Measurements from ENCODE around the gene KRT23.
A peak's percentile ranks its signal among the peaks of the same experiment; 100 is the strongest.
"Not testable (repeated sequence)": the region's sequence is repeated elsewhere in the genome, so short reads cannot be mapped to it uniquely, and the experiment has no call there.

KRT23 gene

GRCh38 chr17:40932608-40933007 is 4.8 kb downstream of the KRT23 start:
- DNase-seq (ENCODE audit: low read depth), result no peak
- TF ChIP-seq CTCF (IDR thresholded peaks at IDR 0.05; ENCODE audit: control insufficient read depth, insufficient read depth, low read depth, low read length, missing control alignments), result no peak

GRCh38 chr17:40931311-40931710 is 6.1 kb downstream of the KRT23 start:
- DNase-seq (ENCODE audit: low read depth), result no peak
- no peak for TF ChIP-seq CTCF (IDR thresholded peaks at IDR 0.05; ENCODE audit: control insufficient read depth, insufficient read depth, low read depth, low read length, missing control alignments)
- H3K4me3 ChIP-seq (ENCODE audit: control insufficient read depth, low read depth, low read length), result no peak overlapping the region

More at GRCh38 chr17:40932608-40933007, 4.8 kb downstream of the KRT23 start:
- H3K4me3 ChIP-seq (ENCODE audit: control insufficient read depth, low read depth, low read length), result no peak overlapping the region

GRCh38 chr17:40926341-40926740 is 11.1 kb downstream of the KRT23 start:
- no peak for TF ChIP-seq CTCF (IDR thresholded peaks at IDR 0.05; ENCODE audit: control insufficient read depth, insufficient read depth, low read depth, low read length, missing control alignments)
- H3K4me3 ChIP-seq (ENCODE audit: control insufficient read depth, low read depth, low read length), result no peak overlapping the region
- DNase-seq (ENCODE audit: low read depth), result no peak

GRCh38 chr17:40922239-40922638 is 15.2 kb downstream of the KRT23 start:
- H3K4me3 ChIP-seq (ENCODE audit: control insufficient read depth, low read depth, low read length), result no peak overlapping the region
- peak; percentile 51 for DNase-seq (ENCODE audit: low read depth)

GRCh38 chr17:40921026-40921425 is 16.4 kb downstream of the KRT23 start:
- DNase-seq (ENCODE audit: low read depth), result no peak
- TF ChIP-seq CTCF (IDR thresholded peaks at IDR 0.05; ENCODE audit: control insufficient read depth, insufficient read depth, low read depth, low read length, missing control alignments), result no peak
- H3K4me3 ChIP-seq (ENCODE audit: control insufficient read depth, low read depth, low read length), result no peak overlapping the region

More at GRCh38 chr17:40922239-40922638, 15.2 kb downstream of the KRT23 start:
- TF ChIP-seq CTCF (IDR thresholded peaks at IDR 0.05; ENCODE audit: control insufficient read depth, insufficient read depth, low read depth, low read length, missing control alignments), result no peak

GRCh38 chr17:40917116-40917515 is 20.3 kb downstream of the KRT23 start:
- H3K4me3 ChIP-seq (ENCODE audit: control insufficient read depth, low read depth, low read length); DNase-seq (ENCODE audit: low read depth): not testable (repeated sequence)

GRCh38 chr17:40916366-40916765 is 21.1 kb downstream of the KRT23 start:
- DNase-seq (ENCODE audit: low read depth), result no peak
- H3K4me3 ChIP-seq (ENCODE audit: control insufficient read depth, low read depth, low read length), result no peak overlapping the region

More at GRCh38 chr17:40916366-40916765, 21.1 kb downstream of the KRT23 start:
- no peak for TF ChIP-seq CTCF (IDR thresholded peaks at IDR 0.05; ENCODE audit: control insufficient read depth, insufficient read depth, low read depth, low read length, missing control alignments)

Measured in AG09309 (cell line).